Measurements from ENCODE around the gene C1orf74.

DNA sequence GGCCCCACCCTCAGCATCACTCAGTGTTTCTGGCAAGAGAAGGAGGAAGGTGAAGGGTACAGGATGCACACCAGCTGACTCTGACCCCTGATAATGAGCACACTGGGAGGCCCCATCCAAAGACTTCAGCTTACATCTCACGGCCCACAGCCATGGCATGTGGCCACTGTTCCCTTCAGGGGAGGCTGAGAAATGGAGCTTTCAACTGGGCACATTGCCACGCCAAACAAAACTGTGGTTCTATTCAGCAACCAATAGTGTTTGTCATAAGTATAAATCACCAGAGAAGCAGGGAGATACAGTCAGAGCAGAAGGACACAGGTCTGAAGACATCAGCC lies 41.2 kb downstream of the C1orf74 start:
- TF ChIP-seq, protein P1, sequence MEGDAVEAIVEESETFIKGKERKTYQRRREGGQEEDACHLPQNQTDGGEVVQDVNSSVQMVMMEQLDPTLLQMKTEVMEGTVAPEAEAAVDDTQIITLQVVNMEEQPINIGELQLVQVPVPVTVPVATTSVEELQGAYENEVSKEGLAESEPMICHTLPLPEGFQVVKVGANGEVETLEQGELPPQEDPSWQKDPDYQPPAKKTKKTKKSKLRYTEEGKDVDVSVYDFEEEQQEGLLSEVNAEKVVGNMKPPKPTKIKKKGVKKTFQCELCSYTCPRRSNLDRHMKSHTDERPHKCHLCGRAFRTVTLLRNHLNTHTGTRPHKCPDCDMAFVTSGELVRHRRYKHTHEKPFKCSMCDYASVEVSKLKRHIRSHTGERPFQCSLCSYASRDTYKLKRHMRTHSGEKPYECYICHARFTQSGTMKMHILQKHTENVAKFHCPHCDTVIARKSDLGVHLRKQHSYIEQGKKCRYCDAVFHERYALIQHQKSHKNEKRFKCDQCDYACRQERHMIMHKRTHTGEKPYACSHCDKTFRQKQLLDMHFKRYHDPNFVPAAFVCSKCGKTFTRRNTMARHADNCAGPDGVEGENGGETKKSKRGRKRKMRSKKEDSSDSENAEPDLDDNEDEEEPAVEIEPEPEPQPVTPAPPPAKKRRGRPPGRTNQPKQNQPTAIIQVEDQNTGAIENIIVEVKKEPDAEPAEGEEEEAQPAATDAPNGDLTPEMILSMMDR (IDR thresholded peaks at IDR 0.05; ENCODE audit: insufficient read depth, low read depth, low read length) = no peak
- no peak for TF ChIP-seq EZH2 (IDR thresholded peaks at IDR 0.05; ENCODE audit: insufficient read depth, low read length)

Measured in astrocyte (in vitro differentiated cells and primary cell).